NCI-H2081 (cell line): Measurements from ENCODE around the gene RPS21.

ENCODE experiments used
- DNase-seq, 2 experiments: peaks; one replicate each; lab custom pipeline; 2025; lab: John Stamatoyannopoulos, UW

RPS21 gene

GRCh38 chr20:62378215-62378614 is 8.7 kb upstream of the RPS21 start:
- DNase-seq: no peak

- no peak for DNase-seq
Observed at GRCh38 chr20:62381202-62381797, 5.6 kb upstream of the RPS21 start.

- DNase-seq: no peak
Observed at GRCh38 chr20:62381842-62382241, 5.1 kb upstream of the RPS21 start.

GRCh38 chr20:62382306-62383198 is 4.4 kb upstream of the RPS21 start:
- DNase-seq: peak; percentile 80 to 85

- no peak for DNase-seq
Observed at GRCh38 chr20:62387219-62387913, 463 bp downstream of the RPS21 start.

- no peak for DNase-seq
Observed at GRCh38 chr20:62387933-62388635, 1.2 kb downstream of the RPS21 start.

GRCh38 chr20:62388839-62389600 is 2.1 kb downstream of the RPS21 start:
- no peak for DNase-seq

- no peak for DNase-seq
Observed at GRCh38 chr20:62389601-62390087, 2.7 kb downstream of the RPS21 start.

- no peak for DNase-seq
Observed at GRCh38 chr20:62390317-62391164, 3.6 kb downstream of the RPS21 start.

- DNase-seq: no peak
Observed at GRCh38 chr20:62391165-62392076, 4.5 kb downstream of the RPS21 start.

- no peak for DNase-seq
Observed at GRCh38 chr20:62392077-62392418, 5.1 kb downstream of the RPS21 start.

GRCh38 chr20:62392621-62393334 is 5.9 kb downstream of the RPS21 start:
- DNase-seq: no peak

- DNase-seq: no peak
Observed at GRCh38 chr20:62393335-62393665, 6.4 kb downstream of the RPS21 start.

- no peak for DNase-seq
Observed at GRCh38 chr20:62393830-62394229, 6.9 kb downstream of the RPS21 start.

GRCh38 chr20:62394248-62395245 is 7.6 kb downstream of the RPS21 start:
- DNase-seq: no peak

- DNase-seq: no peak
Observed at GRCh38 chr20:62395311-62396242, 8.7 kb downstream of the RPS21 start.
